A549 (cell line): ENCODE data around the gene MUC5B. TPM values are rescaled to one million over a fixed set of nuclear protein-coding genes. Genes with fewer than 3 reads are reported as not detected.

ENCODE experiments used
- ATAC-seq, 2 experiments: fragments of 200-7000 bp in 1 of 2; fragments of >200 bp in 1 of 2; cut with Nextera tagmentation in 1 of 2; cut with Tn5 transposase in 1 of 2; 3 replicates each; pipeline versions ENCODE4 v1.8.0 to v1.9.1; 2018 to 2020; ENCODE audit warnings: mild to moderate bottlenecking in 1 of 2, moderate library complexity in 1 of 2
- CTCF ChIA-PET: fragments of 300-600 bp; sonication (Branson Sonifier 250); formaldehyde crosslinking; extraction: SDS; loops from one replicate; lab custom pipeline; 2021; ENCODE audit warnings: antibody characterized with exemption, inconsistent platforms; lab: Yijun Ruan, JAX
- POLR2A ChIA-PET: fragments of 350-600 bp; formaldehyde crosslinking; extraction: SDS; loops from one replicate; lab custom pipeline; 2021; ENCODE audit warnings: antibody characterized with exemption, inconsistent platforms; lab: Yijun Ruan, JAX
- DNase-seq, 2 experiments: peaks; one replicate each; pipeline versions ENCODE4 v3.0.0 to v3.0.0-alpha.2; 2011 to 2016; ENCODE audit warnings: low read depth in 1 of 2, low spot score in 1 of 2
- FAIRE-seq: peaks from 2 replicates; lab custom pipeline; 2011; peaks lifted over from hg19 to GRCh38; lab: Jason Lieb, UNC
- H3K27ac ChIP-seq, 2 experiments: fragments of >200 bp; sonication (Bioruptor Twin); formaldehyde crosslinking; 3 replicates each; pipeline ENCODE4 v1.5.1; 2016 to 2017
- H3K4me1 ChIP-seq: fragments of >200 bp; sonication (Bioruptor Twin); formaldehyde crosslinking; 3 replicates; pipeline ENCODE4 v1.6.1; 2016
- H3K4me2 ChIP-seq: fragments of >200 bp; sonication (Bioruptor Twin); formaldehyde crosslinking; 3 replicates; pipeline ENCODE4 v1.6.1; 2016
- H3K4me3 ChIP-seq: fragments of >200 bp; sonication (Bioruptor Twin); formaldehyde crosslinking; 3 replicates; pipeline ENCODE4 v1.5.1; 2016
- H3K9me3 ChIP-seq: fragments of >200 bp; sonication (Bioruptor Twin); formaldehyde crosslinking; 3 replicates; pipeline ENCODE4 v1.6.1; 2016
- BCL3 ChIP-seq: fragments of >200 bp; sonication (Bioruptor Twin); formaldehyde crosslinking; IDR thresholded peaks from 3 replicates; pipeline ENCODE4 v1.6.1; 2016
- CBX2 ChIP-seq: fragments of 200-600 bp; sonication (generic); IDR thresholded peaks from 2 replicates; pipeline ENCODE4 v1.6.1; 2016; ENCODE audit warnings: low read depth, mild to moderate bottlenecking, borderline replicate concordance
- HEYL ChIP-seq: fragments of 250-450 bp; sonication (Bioruptor Pico); IDR thresholded peaks from 2 replicates; pipeline ENCODE4 v1.8.0; 2021; ENCODE audit warnings: mild to moderate bottlenecking, moderate library complexity
- HMGXB4 ChIP-seq: fragments of 250-450 bp; sonication (Bioruptor Pico); IDR thresholded peaks from 2 replicates; pipeline ENCODE4 v1.5.0; 2021; ENCODE audit warnings: mild to moderate bottlenecking, moderate library complexity, borderline replicate concordance
- HOXB5 ChIP-seq: fragments of 250-450 bp; sonication (Bioruptor Pico); IDR thresholded peaks from 2 replicates; pipeline ENCODE4 v1.5.0; 2020; ENCODE audit warnings: mild to moderate bottlenecking, moderate library complexity
- KDM5A ChIP-seq: fragments of 200-600 bp; sonication (generic); IDR thresholded peaks from 2 replicates; pipeline ENCODE4 v1.6.1; 2016; ENCODE audit warnings: antibody characterized with exemption, mild to moderate bottlenecking
- MAZ ChIP-seq: fragments of 150-350 bp; IDR thresholded peaks from 2 replicates; pipeline ENCODE4 v1.6.1; 2014; ENCODE audit warnings: antibody characterized with exemption, low read depth, low read length, borderline replicate concordance
- MYC ChIP-seq: IDR thresholded peaks from 2 replicates; pipeline ENCODE4 v1.6.1; 2012; ENCODE audit warnings: mild to moderate bottlenecking, inconsistent platforms, low read length, improper control_type of control experiment, borderline replicate concordance
- NR3C1 ChIP-seq: fragments of >200 bp; sonication (Bioruptor Twin); formaldehyde crosslinking; IDR thresholded peaks from 3 replicates; pipeline ENCODE4 v1.6.1; 2017
- RAD21 ChIP-seq, 2 experiments: fragments of >200 bp in 1 of 2; sonication (Bioruptor Twin) in 1 of 2; formaldehyde crosslinking in 1 of 2; IDR thresholded peaks in 1 of 2; conservative IDR thresholded peaks in 1 of 2; 2 replicates in 1 of 2; 3 replicates in 1 of 2; pipeline ENCODE4 v1.6.1; 2012 to 2018; ENCODE audit warnings: inconsistent platforms in 1 of 2
- RARB ChIP-seq: fragments of 250-450 bp; sonication (Bioruptor Pico); IDR thresholded peaks from 2 replicates; pipeline ENCODE4 v1.8.0; 2021; ENCODE audit warnings: mild to moderate bottlenecking, moderate library complexity
- TP53 ChIP-seq: fragments of 250-450 bp; sonication (Bioruptor Pico); IDR thresholded peaks from 2 replicates; pipeline ENCODE4 v1.5.0; 2021; ENCODE audit warnings: mild to moderate bottlenecking, moderate library complexity
- WGBS: methylation state at CpG from one replicate; pipeline ENCODE4 v1.1.6; 2017; ENCODE audit errors: missing lambda C conversion rate; 5-methylcytosine and 5-hydroxymethylcytosine counted together
- polyA plus RNA-seq, 4 experiments: library from polyadenylated mRNA; depleted of rRNA in 3 of 4; stranded (reverse); fragments of >200 nt; fragmentation: RNase III in 1 of 4; extraction: RNeasy Plus Mini Kit Qiagen cat#74134 plus additional on column Dnase treatment in 1 of 4; gene quantifications; 2 replicates in 3 of 4; 3 replicates in 1 of 4; pipeline ENCODE4 v1.2.3, GENCODE V29; 2011 to 2017

Gene MUC5B
- polyA plus RNA-seq, 2 of the 4 experiments (the other 2 are of a cell fraction) = 0.85 to 1.4 TPM

GRCh38 chr11:1226986-1227550 is 4.2 kb downstream of the MUC5B start:
- Histone ChIP-seq H3K4me2 (no peak overlapping the region), H3K4me3 (no peak overlapping the region), H3K4me1 (peaks cover 31% of the 10 kb centered on the region), H3K27ac (peak overlapping the region in 1 of 2 experiments; percentile 81; a peak in 3 of 6 replicates), H3K9me3 (no peaks in the 10 kb centered on the region)
- ChIA-PET CTCF (interaction anchor here (0.6 to 4.1 kb wide), 10 partner anchors 9 to 289 kb away, joined by 3 to 14 read pairs (median 4); no protein-coding TSS in a partner anchor), POLR2A (no interaction called here)
- peak; percentile 40 to 81 for DNase-seq
- ATAC-seq = peak; percentile 45 to 75; a peak in 4 of 6 replicates
- no peak for FAIRE-seq
- WGBS = 89% methylated on average over 2 of the region's 23 CpGs
- no peak for TF ChIP-seq HMGXB4 (CRISPR knock-in tag)
- no peak for TF ChIP-seq NR3C1
- peak in 1 of 2 experiments; percentile 5; a peak in 1 of 5 replicates for TF ChIP-seq RAD21 (conservative IDR thresholded peaks at IDR 0.05 in 1 of 2, IDR thresholded peaks at IDR 0.05 in 1 of 2)
- TF ChIP-seq CBX2 = no peak
- TF ChIP-seq BCL3 = no peak

GRCh38 chr11:1227551-1228100 is 4.8 kb downstream of the MUC5B start:
- FAIRE-seq (no peak), DNase-seq (no peak), ATAC-seq (no peak)
- ChIA-PET CTCF (interaction anchor here (1.0 to 4.1 kb wide), 7 partner anchors 8 to 211 kb away, joined by 3 to 14 read pairs (median 4); no protein-coding TSS in a partner anchor), POLR2A (no interaction called here)
- Histone ChIP-seq H3K4me2 (no peak overlapping the region), H3K4me1 (peaks cover 25% of the 10 kb centered on the region), H3K4me3 (no peak overlapping the region), H3K27ac (peak overlapping the region in 1 of 2 experiments; percentile 81; a peak in 2 of 6 replicates), H3K9me3 (no peaks in the 10 kb centered on the region)
- 86% methylated on average over 6 of the region's 23 CpGs for WGBS
- TF ChIP-seq HOXB5 (CRISPR knock-in tag) = no peak
- TF ChIP-seq RARB (CRISPR knock-in tag) = no peak

GRCh38 chr11:1228101-1228821 is 5.4 kb downstream of the MUC5B start:
- H3K9me3 ChIP-seq = no peaks in the 10 kb centered on the region
- no peak for ATAC-seq
- no peak overlapping the region for H3K4me3 ChIP-seq
- H3K27ac ChIP-seq = peak overlapping the region in 1 of 2 experiments; percentile 15; a peak in 2 of 6 replicates
- no peak overlapping the region for H3K4me2 ChIP-seq
- peaks cover 23% of the 10 kb centered on the region for H3K4me1 ChIP-seq
- CTCF ChIA-PET = interaction anchor here (1.1 to 4.0 kb wide), 4 partner anchors 8 to 211 kb away, joined by 3 to 14 read pairs (median 4); no protein-coding TSS in a partner anchor
- TF ChIP-seq RARB (CRISPR knock-in tag) (no peak), TP53 (no peak), MYC (no peak), HEYL (no peak), MAZ (no peak), KDM5A (no peak), HMGXB4 (CRISPR knock-in tag) (no peak)
- TF ChIP-seq, all 56 proteins: peak for 0
- POLR2A ChIA-PET = no interaction called here
- WGBS = 83% methylated on average over 9 of the region's 31 CpGs
- no peak for FAIRE-seq
- no peak for DNase-seq
